Measurements from ENCODE around the gene DUSP21. TPM values are rescaled to one million over a fixed set of nuclear protein-coding genes. Genes with fewer than 3 reads are reported as not detected.

The DUSP21 gene
- total and polyA plus RNA-seq, 2 donors (not counting 1 experiment from before 2014, with no cell fraction given), result not detected

DNA sequence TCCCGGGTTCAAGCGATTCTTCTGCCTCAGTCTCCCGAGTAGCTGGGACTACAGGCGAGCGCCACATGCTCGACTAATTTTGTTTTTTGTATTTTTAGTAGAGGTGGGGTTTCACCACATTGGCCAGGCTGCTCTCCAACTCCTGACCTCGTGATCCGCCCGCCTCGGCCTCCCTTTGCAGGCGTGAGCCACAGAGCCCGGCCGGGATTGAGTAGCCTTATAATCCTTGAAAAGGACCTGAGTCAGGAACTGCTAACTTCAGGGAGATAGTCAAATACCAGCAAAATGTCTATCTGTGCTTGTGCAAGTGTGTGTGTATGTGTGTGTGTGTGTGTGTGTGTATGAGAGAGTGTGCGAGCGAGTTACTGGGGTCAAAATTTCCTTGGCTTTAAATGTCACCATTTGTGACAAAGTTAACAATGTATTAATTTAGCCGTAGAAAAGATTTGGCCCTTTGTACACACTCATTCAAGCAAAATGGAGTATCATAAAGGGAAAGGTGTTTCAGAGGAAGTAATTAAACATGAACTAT, 27.4 kb downstream of the DUSP21 start:
- Mint-ChIP-seq H3K27ac (peak overlapping the region; percentile 15), H3K4me3 (peak overlapping the region; percentile 59), H3K9me3 (ENCODE audit: insufficient read depth) (no peaks in the 10 kb centered on the region), H3K4me1 (peaks cover 13% of the 10 kb centered on the region), H3K27me3 (no peaks in the 10 kb centered on the region)
- ChIA-PET CTCF (no interaction called here), POLR2A (no interaction called here)
- Histone ChIP-seq H3K4me2 (replicated peaks; ENCODE audit: low read depth, low read length, poor library complexity, severe bottlenecking) (peak overlapping the region; percentile 77), H3K36me3 (replicated peaks in 1 of 2; ENCODE audit: control extremely low read depth in 1 of 2, control insufficient read depth in 1 of 2, extremely low read depth in 1 of 2, insufficient read depth in 2 of 2, low read length in 1 of 2) (no peaks in the 10 kb centered on the region), H3K4me3 (ENCODE audit: control extremely low read depth in 1 of 5, extremely low read depth in 1 of 5, insufficient read depth in 1 of 5, low read depth in 2 of 5, low read length in 4 of 5) (peak overlapping the region in 1 of 5 experiments; percentile 74), H3K9ac (ENCODE audit: low read length) (no peak overlapping the region), H2AFZ (ENCODE audit: insufficient read depth, low read depth, low read length, poor library complexity, severe bottlenecking) (no peak overlapping the region), H3K79me2 (ENCODE audit: control insufficient read depth, insufficient read depth, low read length) (peaks cover 54% of the 10 kb centered on the region), H4K20me1 (ENCODE audit: control insufficient read depth, insufficient read depth, low read length, poor library complexity, severe bottlenecking) (peaks cover 7% of the 10 kb centered on the region), H3K27me3 (replicated peaks in 1 of 4; ENCODE audit: control extremely low read depth in 1 of 4, control insufficient read depth in 3 of 4, insufficient read depth in 4 of 4, low read length in 3 of 4) (no peaks in the 10 kb centered on the region), H3K9me3 (ENCODE audit: control extremely low read depth in 1 of 3, control insufficient read depth in 2 of 3, insufficient read depth in 1 of 3, low read length in 2 of 3) (no peaks in the 10 kb centered on the region), H3K27ac (ENCODE audit: low read length in 2 of 2) (peak overlapping the region in 1 of 2 donors; percentile 23), H3K4me1 (ENCODE audit: control insufficient read depth in 2 of 2, insufficient read depth in 2 of 2, low read length in 2 of 2) (peaks cover 9 to 19% of the 10 kb centered on the region in 2 donors)
- no peak for DNase-seq
- ATAC-seq (ENCODE audit: low read depth), result no peak
- intact Hi-C loops (cut with micrococcal nuclease), result loop anchor here (5.0 kb wide), 4 partner anchors 36 to 891 kb away; partner anchors contain the start of gene FUNDC1
- 90% methylated on average over 2 of the region's 16 CpGs for WGBS (ENCODE audit: insufficient coverage)
- TF ChIP-seq, protein P1, sequence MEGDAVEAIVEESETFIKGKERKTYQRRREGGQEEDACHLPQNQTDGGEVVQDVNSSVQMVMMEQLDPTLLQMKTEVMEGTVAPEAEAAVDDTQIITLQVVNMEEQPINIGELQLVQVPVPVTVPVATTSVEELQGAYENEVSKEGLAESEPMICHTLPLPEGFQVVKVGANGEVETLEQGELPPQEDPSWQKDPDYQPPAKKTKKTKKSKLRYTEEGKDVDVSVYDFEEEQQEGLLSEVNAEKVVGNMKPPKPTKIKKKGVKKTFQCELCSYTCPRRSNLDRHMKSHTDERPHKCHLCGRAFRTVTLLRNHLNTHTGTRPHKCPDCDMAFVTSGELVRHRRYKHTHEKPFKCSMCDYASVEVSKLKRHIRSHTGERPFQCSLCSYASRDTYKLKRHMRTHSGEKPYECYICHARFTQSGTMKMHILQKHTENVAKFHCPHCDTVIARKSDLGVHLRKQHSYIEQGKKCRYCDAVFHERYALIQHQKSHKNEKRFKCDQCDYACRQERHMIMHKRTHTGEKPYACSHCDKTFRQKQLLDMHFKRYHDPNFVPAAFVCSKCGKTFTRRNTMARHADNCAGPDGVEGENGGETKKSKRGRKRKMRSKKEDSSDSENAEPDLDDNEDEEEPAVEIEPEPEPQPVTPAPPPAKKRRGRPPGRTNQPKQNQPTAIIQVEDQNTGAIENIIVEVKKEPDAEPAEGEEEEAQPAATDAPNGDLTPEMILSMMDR (IDR thresholded peaks at IDR 0.05), result no peak
- no peak for TF ChIP-seq EZH2 (IDR thresholded peaks at IDR 0.05; ENCODE audit: borderline replicate concordance, insufficient read depth, low read depth, low read length, poor library complexity, severe bottlenecking)
